ENCODE measurements around the gene KRT75. TPM values are rescaled to one million over a fixed set of nuclear protein-coding genes. Genes with fewer than 3 reads are reported as not detected.

KRT75 gene
- total RNA-seq, 1 donor from 2014 or later = not detected

DNA sequence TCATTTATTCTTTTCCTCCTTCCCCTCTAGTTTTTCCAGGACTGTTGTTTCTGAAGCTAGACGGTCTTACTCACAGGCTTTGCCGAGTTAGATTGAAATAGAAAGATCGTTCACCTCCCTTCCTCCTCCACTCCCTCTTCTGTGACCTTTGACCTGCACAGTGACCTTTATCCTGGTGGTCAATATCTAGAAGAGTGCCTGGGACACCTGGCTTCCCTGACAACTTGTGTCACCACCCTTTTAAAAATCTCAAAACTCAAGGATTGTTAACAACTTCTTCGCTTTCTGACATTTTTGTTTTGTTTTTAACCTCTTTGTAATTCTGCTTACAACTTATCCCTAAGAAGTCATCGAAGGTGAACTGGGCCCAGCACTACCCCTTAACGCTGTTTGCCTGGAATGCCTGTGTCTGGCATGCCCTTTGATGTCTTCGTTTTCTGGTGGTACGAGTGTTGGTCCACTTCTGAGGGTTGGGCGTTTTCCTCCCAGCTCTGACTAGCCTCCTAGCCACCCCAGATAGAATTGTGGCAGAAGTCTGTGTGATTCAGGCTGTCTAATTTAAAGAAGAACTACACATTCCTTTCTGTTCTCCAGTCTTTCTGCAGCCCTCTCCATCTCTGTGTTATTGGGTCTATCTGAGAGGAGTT lies 2.8 kb upstream of the KRT75 start:
- Mint-ChIP-seq H3K27ac (no peak overlapping the region), H3K27me3 (ENCODE audit: insufficient read depth) (peaks cover 3% of the 10 kb centered on the region), H3K4me3 (no peak overlapping the region), H3K9me3 (no peaks in the 10 kb centered on the region), H3K36me3 (ENCODE audit: low read depth) (no peaks in the 10 kb centered on the region), H3K4me1 (ENCODE audit: low read depth) (no peaks in the 10 kb centered on the region)
- DNase-seq (ENCODE audit: low spot score) = no peak
- intact Hi-C loops (cut with micrococcal nuclease) = no loop called here

DNA sequence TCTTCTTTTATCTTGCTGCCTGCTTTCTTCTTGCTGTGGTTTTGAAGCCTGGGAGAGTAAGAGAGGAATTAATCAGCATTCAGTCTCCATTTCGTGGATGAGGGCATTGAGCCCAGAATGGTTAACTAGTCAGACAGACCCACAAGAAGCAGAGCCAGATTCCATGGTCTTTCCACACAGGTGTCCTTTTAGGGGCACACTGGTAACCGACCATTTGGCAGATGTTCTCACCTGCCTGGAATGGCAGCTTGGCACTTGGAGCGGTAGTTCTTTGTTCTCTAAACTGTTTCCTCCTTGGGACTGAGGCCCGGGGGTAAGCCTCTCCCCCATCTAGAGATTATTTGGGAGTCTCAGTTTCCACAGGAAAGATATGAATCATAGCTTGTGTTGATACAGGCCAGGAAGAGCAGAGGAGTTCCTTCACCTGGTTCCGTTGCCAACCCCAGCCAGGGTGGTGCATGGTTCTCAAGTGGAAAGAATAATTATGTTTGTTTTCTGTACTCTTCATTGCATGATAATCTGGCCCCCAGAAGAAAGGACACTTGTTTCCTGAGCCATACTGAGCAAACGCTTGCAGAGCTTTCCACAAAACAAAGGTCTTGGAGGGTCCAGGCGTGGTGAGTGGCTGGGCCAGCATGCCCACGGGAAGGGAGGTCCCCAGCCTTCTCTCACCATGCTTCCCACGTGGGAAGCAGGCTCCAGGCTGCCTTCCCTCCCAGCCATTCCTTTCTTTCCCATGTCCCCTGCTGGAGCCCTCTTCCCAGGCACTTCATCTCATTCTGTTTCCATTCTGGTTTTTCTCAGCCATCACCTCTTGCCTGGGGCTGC lies 2.0 kb upstream of the KRT75 start:
- intact Hi-C loops (cut with micrococcal nuclease) = no loop called here
- no peaks in the 10 kb centered on the region for H3K4me1 Mint-ChIP-seq (ENCODE audit: low read depth)
- H3K36me3 Mint-ChIP-seq (ENCODE audit: low read depth) = no peaks in the 10 kb centered on the region

DNA sequence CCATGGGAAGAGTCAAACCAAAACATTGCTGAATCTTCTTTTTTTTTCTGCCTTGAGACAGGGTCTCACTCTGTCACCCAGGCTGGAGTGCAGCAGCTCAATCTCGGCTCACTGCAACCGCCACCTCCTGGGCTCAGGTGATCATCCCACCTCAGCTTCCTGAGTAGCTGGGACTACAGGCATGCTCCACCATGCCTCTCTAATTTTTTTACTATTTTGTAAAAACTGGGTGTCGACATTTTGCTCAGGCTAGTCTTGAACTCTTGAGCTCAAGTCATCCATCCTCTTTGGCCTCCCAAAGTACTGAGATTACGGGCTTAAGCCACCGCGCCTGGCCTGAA lies 1.5 kb upstream of the KRT75 start:
- no peaks in the 10 kb centered on the region for H3K36me3 Mint-ChIP-seq (ENCODE audit: low read depth)
- intact Hi-C loops (cut with micrococcal nuclease) = no loop called here
- H3K4me1 Mint-ChIP-seq (ENCODE audit: low read depth) = no peaks in the 10 kb centered on the region
- no peak overlapping the region for H3K27ac Mint-ChIP-seq
- no peaks in the 10 kb centered on the region for H3K27me3 Mint-ChIP-seq (ENCODE audit: insufficient read depth)
- no peak overlapping the region for H3K4me3 Mint-ChIP-seq
- no peaks in the 10 kb centered on the region for H3K9me3 Mint-ChIP-seq
- DNase-seq (ENCODE audit: low spot score) = no peak

More for the DNA sequence above, 2.0 kb upstream of the KRT75 start:
- Mint-ChIP-seq H3K9me3 (no peaks in the 10 kb centered on the region), H3K27me3 (ENCODE audit: insufficient read depth) (peaks cover under 1% of the 10 kb centered on the region), H3K4me3 (no peak overlapping the region), H3K27ac (no peak overlapping the region)
- DNase-seq (ENCODE audit: low spot score) = no peak

DNA sequence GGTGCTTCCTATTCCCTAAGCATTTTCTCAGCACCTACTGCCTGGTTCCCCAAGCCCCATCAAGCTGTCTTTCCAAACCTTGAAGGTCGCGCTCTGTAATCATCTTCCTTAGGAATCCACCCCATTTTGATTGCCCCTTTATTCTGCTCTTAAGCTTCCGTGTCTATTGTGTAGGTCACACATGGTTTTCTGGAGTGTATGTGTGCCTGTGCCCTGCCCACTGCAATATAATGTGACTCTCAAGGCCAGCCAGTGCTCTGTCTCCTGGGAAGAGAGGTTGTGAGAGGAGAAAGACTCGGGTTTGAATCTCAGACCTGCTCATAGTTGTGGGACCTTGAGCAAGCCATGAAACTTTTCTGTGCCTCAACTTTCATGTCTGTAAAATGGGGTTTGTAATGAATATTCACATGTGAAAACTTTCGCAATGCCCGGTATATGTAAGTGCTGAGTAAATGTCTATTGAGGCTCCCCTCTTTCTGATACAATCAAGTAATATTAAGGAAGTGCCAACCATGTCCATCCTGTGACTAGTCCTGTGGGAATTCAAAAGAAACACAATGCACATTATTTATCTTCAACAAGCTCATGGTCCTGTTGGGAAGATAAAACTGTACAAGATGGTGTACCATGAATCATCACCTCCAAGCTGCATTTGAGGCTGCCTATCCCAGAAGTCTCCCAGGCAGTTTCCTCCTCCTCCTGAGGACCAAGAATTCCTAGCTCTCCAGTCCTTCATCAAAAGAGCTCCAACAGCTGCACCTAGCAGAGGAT lies 774 bp upstream of the KRT75 start:
- intact Hi-C loops (cut with micrococcal nuclease) = no loop called here
- no peaks in the 10 kb centered on the region for H3K9me3 Mint-ChIP-seq
- no peak for DNase-seq (ENCODE audit: low spot score)
- no peaks in the 10 kb centered on the region for H3K27me3 Mint-ChIP-seq (ENCODE audit: insufficient read depth)
- no peak overlapping the region for H3K27ac Mint-ChIP-seq
- no peaks in the 10 kb centered on the region for H3K36me3 Mint-ChIP-seq (ENCODE audit: low read depth)
- no peak overlapping the region for H3K4me3 Mint-ChIP-seq
- no peaks in the 10 kb centered on the region for H3K4me1 Mint-ChIP-seq (ENCODE audit: low read depth)

DNA sequence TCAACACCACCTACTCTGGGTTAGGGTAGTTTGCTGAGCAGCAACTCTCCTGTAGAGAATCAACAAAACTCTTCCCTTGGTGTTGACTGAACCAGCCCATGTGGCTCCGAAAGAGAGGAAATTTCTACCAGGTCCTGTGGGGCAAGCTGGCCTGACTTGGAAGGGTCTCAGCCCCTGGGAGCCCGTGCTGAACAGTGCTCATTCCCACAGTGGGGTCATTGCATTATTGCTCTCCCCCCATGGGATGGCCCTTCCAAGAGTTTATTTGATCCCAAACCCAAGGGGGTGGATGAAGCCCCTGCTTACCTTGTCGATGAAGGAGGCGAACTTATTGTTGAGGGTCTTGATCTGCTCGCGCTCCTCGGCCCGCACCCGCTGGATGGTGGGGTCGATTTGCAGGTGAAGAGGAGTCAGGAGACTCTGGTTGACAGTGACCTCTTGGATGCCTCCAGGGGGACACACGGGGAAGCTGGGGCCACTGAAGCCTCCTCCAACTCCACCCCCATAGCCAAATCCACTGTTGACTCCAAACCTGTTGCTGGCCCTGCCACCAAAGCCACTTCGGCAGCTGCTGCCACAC lies 580 bp downstream of the KRT75 start:
- H3K4me3 Mint-ChIP-seq = no peak overlapping the region
- H3K4me1 Mint-ChIP-seq (ENCODE audit: low read depth) = no peaks in the 10 kb centered on the region
- no peak for DNase-seq (ENCODE audit: low spot score)
- no peaks in the 10 kb centered on the region for H3K27me3 Mint-ChIP-seq (ENCODE audit: insufficient read depth)
- H3K36me3 Mint-ChIP-seq (ENCODE audit: low read depth) = no peaks in the 10 kb centered on the region
- intact Hi-C loops (cut with micrococcal nuclease) = no loop called here
- H3K9me3 Mint-ChIP-seq = no peaks in the 10 kb centered on the region
- no peak overlapping the region for H3K27ac Mint-ChIP-seq

DNA sequence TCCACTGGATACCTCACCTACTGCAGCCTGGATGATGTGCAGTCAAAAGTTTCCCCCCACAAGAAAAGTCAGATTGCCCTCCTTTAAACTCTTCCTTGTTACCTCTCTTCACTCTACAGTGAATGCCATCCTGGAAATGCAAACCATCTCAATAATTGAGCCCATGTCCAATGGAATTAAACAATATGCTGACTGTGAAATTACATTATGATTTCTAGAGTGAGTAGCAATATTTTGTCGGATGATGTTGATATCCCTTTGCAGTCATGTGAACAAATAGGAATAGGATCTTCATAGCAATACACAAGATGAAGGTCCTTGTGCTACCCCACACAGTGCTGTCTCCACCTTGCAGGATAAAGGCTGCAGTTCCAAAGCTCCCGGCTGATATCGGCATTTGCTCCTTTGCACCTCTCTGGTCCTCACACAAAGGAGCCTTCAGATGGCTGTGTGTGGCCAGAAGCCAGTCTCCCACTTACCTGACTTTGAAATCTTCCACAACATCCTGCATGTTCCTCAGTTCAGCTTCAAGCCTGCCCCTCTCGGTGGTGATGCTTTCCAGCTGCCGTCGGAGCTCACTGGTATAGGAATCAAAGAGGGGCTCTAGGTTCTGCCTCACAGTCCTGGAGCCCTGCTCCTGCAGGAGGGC lies 1.5 kb downstream of the KRT75 start:
- H3K9me3 Mint-ChIP-seq = no peaks in the 10 kb centered on the region
- no peak for DNase-seq (ENCODE audit: low spot score)
- no peaks in the 10 kb centered on the region for H3K36me3 Mint-ChIP-seq (ENCODE audit: low read depth)
- H3K27me3 Mint-ChIP-seq (ENCODE audit: insufficient read depth) = no peaks in the 10 kb centered on the region
- H3K4me1 Mint-ChIP-seq (ENCODE audit: low read depth) = no peaks in the 10 kb centered on the region
- H3K27ac Mint-ChIP-seq = no peak overlapping the region
- H3K4me3 Mint-ChIP-seq = no peak overlapping the region
- intact Hi-C loops (cut with micrococcal nuclease) = no loop called here

DNA sequence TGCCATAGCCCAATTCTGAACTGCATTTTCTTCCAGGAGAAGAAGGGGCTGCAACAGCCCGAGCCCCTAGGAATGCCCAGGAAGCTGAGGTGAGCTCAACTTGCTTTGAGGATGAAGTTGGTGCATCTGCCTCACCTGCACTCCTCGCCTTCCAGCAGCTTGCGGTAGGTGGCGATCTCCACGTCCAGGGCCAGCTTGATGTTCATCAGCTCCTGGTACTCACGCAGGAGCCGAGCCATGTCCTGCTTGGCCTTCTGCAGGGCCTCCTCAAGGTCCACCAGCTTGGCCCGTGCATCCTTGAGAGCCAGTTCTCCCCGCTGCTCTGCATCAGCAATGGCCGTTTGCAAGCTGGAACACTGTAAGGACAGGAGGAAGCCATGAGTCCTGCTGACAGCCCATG lies 6.0 kb downstream of the KRT75 start:
- Mint-ChIP-seq H3K4me1 (ENCODE audit: low read depth) (no peaks in the 10 kb centered on the region), H3K36me3 (ENCODE audit: low read depth) (no peaks in the 10 kb centered on the region), H3K27ac (no peak overlapping the region), H3K27me3 (ENCODE audit: insufficient read depth) (peaks cover 3% of the 10 kb centered on the region), H3K9me3 (no peaks in the 10 kb centered on the region), H3K4me3 (no peak overlapping the region)
- intact Hi-C loops (cut with micrococcal nuclease) = no loop called here
- DNase-seq (ENCODE audit: low spot score) = no peak

DNA sequence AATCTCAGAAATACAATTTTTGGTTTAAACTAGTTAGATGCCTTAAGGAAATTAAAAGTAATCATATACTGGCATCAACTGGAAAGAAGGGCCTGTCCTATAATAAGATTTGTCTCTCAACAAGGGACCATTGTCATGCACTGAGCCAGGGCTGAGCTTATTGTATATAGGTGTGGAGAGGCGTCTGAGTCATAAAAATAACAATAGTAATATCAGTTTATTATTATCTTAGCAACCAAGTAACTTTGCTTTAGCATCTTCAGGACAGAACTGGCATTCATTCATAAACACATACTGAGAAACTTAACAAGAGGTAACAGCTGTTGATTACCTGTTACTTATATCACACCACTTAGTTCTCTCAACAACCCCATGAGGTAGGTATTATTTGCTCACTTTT lies 7.1 kb downstream of the KRT75 start:
- intact Hi-C loops (cut with micrococcal nuclease) = no loop called here
- Mint-ChIP-seq H3K9me3 (no peaks in the 10 kb centered on the region), H3K4me1 (ENCODE audit: low read depth) (no peaks in the 10 kb centered on the region), H3K4me3 (no peak overlapping the region), H3K27me3 (ENCODE audit: insufficient read depth) (peaks cover 4% of the 10 kb centered on the region), H3K36me3 (ENCODE audit: low read depth) (no peaks in the 10 kb centered on the region), H3K27ac (no peak overlapping the region)
- DNase-seq (ENCODE audit: low spot score) = no peak

DNA sequence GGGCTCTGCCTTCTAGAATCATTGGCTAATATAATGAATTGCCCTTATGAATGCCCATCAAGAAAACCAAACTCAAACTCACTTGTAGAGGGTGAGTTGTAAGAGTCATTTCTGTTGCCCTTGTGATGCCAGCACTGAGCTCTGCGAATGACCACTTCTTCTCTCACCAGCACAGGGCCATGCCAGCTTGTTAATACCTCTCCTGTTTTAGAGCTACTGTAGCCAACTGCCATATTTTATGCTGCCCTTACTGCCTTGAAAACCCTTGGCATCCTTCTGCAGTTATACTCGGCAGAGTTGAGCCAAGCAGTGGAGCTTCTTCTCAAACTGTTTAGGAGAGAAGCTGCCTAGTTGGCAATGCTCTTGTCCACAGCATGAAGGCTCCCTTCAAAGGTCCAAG lies 8.1 kb downstream of the KRT75 start:
- intact Hi-C loops (cut with micrococcal nuclease) = no loop called here
- Mint-ChIP-seq H3K27me3 (ENCODE audit: insufficient read depth) (peaks cover 7% of the 10 kb centered on the region), H3K4me3 (no peak overlapping the region), H3K27ac (no peak overlapping the region), H3K36me3 (ENCODE audit: low read depth) (no peaks in the 10 kb centered on the region), H3K4me1 (ENCODE audit: low read depth) (no peaks in the 10 kb centered on the region), H3K9me3 (no peaks in the 10 kb centered on the region)
- no peak for DNase-seq (ENCODE audit: low spot score)

DNA sequence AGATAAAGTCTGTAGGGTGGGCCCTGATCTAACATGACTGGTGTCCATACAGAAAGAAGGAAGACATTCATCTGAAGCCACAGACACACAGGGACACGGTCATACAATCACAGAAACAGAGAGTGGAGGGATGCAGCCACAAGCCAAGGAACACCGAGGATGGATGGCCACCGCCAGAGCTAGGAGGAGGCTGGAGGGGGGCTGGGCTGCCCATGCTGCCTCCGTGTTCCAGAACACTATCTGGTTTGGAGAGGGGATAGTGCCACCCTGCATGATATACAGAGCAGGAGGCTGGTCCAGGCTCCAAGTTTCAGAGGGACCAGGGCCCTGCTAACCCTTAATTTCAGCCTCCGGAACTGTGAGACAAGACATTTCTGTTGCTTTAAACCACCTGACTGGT lies 8.7 kb downstream of the KRT75 start:
- Mint-ChIP-seq H3K27me3 (ENCODE audit: insufficient read depth) (peaks cover 7% of the 10 kb centered on the region), H3K4me3 (no peak overlapping the region), H3K27ac (no peak overlapping the region), H3K4me1 (ENCODE audit: low read depth) (no peaks in the 10 kb centered on the region), H3K9me3 (no peaks in the 10 kb centered on the region), H3K36me3 (ENCODE audit: low read depth) (no peaks in the 10 kb centered on the region)
- intact Hi-C loops (cut with micrococcal nuclease) = no loop called here
- DNase-seq (ENCODE audit: low spot score) = no peak

DNA sequence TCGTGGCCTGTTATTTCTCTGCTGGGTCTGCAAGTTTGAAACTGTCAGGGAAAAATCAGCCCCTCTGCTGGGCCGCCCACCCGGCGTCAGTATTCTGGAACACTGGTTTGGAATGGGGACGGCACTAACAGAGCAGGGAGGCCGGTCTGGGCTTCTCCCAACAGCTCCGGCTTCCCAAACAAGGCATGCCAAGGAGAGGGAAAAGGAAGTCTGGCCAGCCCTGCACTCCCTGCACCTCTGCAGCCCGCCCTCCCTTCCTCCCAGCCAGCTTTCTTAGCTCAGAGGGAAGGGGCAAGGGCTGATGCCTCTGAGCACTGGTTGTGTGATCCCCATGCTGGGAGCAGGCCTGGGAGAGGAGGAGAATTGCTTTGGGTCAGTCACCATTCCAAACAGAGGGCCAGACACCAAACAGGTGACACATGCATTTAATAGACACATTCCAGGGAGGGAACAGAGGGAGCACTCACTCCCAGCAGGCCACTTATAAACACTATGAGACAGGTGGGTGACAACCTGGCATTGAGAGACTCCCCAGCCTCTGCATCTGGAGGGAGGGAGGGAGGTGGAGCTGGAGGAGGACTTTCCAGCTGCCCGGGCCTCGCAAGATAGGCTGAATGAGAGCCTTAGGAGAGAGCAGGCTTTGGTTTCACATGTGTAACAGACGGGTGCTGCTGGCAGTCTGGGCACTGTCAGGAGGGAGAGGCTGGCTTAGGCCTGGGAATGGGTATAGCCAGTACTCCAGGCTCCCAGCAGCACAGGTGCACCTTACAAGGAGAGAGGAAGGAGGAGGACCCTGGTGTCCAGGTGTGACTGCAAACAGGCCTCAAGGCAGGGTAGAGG lies 10.3 kb downstream of the KRT75 start:
- no peak for DNase-seq (ENCODE audit: low spot score)
- H3K9me3 Mint-ChIP-seq = no peaks in the 10 kb centered on the region
- H3K27me3 Mint-ChIP-seq (ENCODE audit: insufficient read depth) = peaks cover 7% of the 10 kb centered on the region
- H3K27ac Mint-ChIP-seq = no peak overlapping the region
- no peak overlapping the region for H3K4me3 Mint-ChIP-seq
- H3K4me1 Mint-ChIP-seq (ENCODE audit: low read depth) = no peaks in the 10 kb centered on the region
- no peaks in the 10 kb centered on the region for H3K36me3 Mint-ChIP-seq (ENCODE audit: low read depth)
- intact Hi-C loops (cut with micrococcal nuclease) = no loop called here

DNA sequence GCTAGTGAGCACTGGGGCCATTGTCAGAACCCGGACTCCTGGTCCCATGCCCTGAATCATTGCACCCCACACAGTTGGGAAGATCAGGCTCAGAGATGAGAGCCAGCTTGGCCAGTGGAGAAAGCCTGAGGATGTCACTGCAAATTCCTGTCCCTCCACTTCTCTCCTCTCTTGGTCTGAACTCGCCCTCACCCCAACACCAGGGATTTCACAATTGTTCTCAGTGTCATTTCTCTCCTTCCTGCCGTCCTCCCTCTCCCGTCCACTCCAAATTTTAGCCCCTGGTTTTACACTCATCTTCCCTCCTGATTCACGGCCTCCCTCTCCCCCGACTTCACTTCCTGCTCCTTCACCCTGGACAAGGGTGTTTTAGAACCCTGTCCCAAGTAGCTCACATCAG lies 11.1 kb downstream of the KRT75 start:
- intact Hi-C loops (cut with micrococcal nuclease) = no loop called here
- DNase-seq (ENCODE audit: low spot score) = no peak

More for the DNA sequence above, 11.1 kb downstream of the KRT75 start:
- H3K4me3 Mint-ChIP-seq = no peak overlapping the region
- no peaks in the 10 kb centered on the region for H3K36me3 Mint-ChIP-seq (ENCODE audit: low read depth)
- H3K27ac Mint-ChIP-seq = no peak overlapping the region
- no peaks in the 10 kb centered on the region for H3K9me3 Mint-ChIP-seq
- H3K27me3 Mint-ChIP-seq (ENCODE audit: insufficient read depth) = peaks cover 7% of the 10 kb centered on the region
- H3K4me1 Mint-ChIP-seq (ENCODE audit: low read depth) = no peaks in the 10 kb centered on the region
